Activated naive CD4-positive, alpha-beta T cell treated with anti-CD3 and anti-CD28 coated beads, Interleukin-2, amount 50 U/mL, for 72 hours (primary cell): Measurements from ENCODE around the gene VSX1. TPM values are rescaled to one million over a fixed set of nuclear protein-coding genes. Genes with fewer than 3 reads are reported as not detected.

Experiments used
- ATAC-seq, 2 donors: fragments of 150-1000 bp; cut with Tn5 transposase; 2 replicates each; pipeline ENCODE4 v1.10.0; 2021; ENCODE audit warnings: mild to moderate bottlenecking in 2 of 2, moderate library complexity in 2 of 2
- DNase-seq, 2 donors: peaks; one replicate each; pipeline ENCODE4 v3.0.0; 2021 to 2022; ENCODE audit warnings: low spot score in 2 of 2
- H3K27ac Mint-ChIP-seq, 2 donors: one replicate each; pipeline ENCODE4 v1.8.0; 2022; ENCODE audit warnings: mild to moderate bottlenecking in 2 of 2, mixed read lengths in 2 of 2
- H3K36me3 Mint-ChIP-seq, 2 donors: one replicate each; pipeline ENCODE4 v1.8.0; 2022; ENCODE audit warnings: mixed read lengths in 2 of 2
- H3K9me3 Mint-ChIP-seq, 2 donors: one replicate each; pipeline ENCODE4 v1.8.0; 2022; ENCODE audit warnings: mixed read lengths in 2 of 2
- total RNA-seq, 2 donors: library from RNA; stranded (reverse); gene quantifications; one replicate each; pipeline ENCODE4 v1.2.3, GENCODE V29; 2022

VSX1 gene
- total RNA-seq, 2 donors from 2014 or later, result not detected

GRCh38 chr20:25061103-25061799, 20.7 kb downstream of the VSX1 start:
- H3K27ac Mint-ChIP-seq, result peak overlapping the region in 1 of 2 donors; percentile 81
- ATAC-seq (no peak), DNase-seq (no peak)
- no peaks in the 10 kb centered on the region for H3K36me3 Mint-ChIP-seq
- no peaks in the 10 kb centered on the region for H3K9me3 Mint-ChIP-seq

DNA sequence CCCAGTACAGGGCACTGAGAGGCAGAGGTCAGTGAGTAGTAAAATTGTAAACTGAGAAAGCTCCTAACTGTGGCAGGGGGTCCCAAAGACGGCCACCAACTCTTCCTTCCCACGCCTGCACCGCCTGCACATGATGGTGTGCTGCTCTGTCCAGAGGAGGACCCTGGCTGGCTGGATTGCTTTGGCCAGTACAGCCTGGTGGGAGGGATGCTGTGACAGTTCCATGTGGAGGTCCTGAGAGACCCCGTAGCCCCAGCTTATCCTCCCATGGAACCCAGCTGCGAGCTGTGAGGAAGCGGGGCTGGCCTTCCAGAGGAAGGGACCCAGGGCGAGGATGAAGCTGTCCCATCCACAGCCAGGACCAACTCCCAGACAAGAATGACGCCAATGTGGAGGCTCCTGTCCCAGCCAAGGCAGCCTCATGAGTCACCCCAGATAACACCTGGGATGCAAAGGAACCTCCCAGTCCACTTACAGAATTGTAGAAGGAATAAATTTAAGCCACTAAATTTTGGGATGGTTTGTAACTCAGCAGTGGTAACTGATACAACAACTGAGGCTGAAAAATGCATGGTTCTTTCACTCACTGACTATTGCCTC, 22.0 kb downstream of the VSX1 start:
- no peak for DNase-seq
- H3K9me3 Mint-ChIP-seq, result no peaks in the 10 kb centered on the region
- no peak overlapping the region for H3K27ac Mint-ChIP-seq
- no peak for ATAC-seq
- no peaks in the 10 kb centered on the region for H3K36me3 Mint-ChIP-seq

GRCh38 chr20:25058847-25059810, 22.8 kb downstream of the VSX1 start:
- H3K9me3 Mint-ChIP-seq, result no peaks in the 10 kb centered on the region
- DNase-seq (no peak), ATAC-seq (no peak)
- H3K36me3 Mint-ChIP-seq, result no peaks in the 10 kb centered on the region
- H3K27ac Mint-ChIP-seq, result peak overlapping the region in 1 of 2 donors; percentile 55

DNA sequence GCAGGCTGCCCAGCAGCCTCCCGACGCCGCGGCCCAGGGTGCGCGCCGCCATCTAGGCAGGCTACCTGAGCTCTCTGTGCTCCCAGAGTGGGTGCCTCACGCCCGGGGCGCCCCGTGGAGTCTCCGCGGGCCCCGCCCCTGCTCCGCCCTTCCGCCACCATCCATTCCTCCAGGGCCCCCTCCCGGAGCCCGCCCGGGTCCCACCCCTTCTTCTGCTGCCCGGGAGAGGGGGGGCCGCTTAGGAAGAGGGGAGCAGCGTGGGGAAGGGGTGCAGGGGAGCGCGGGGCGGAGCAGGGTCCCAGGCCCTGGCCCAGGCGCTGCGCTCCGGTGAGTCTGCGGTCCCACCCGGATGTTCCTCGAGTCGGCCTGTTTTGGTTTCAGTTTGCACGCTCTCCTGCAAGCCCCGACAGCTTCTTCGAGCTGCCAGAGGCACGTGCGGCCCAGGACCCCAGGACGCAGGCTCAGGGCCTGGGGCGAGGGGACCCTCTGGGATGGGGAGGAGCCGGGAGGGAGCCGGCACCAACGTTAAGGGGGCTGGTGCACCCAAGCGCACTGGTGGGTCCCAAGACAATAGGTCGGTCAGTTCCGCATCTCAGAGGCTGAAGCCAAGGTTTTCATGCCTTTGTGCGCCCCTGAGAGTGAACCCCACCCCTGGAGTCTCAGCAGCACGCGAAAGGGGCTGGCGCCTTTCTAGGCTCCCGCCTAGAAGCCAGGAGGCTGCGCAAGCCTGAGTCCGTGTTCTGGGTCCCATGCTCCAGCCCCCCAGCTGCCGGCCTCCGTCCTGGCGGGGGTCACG, 23.7 kb downstream of the VSX1 start, which contains the start of gene ACSS1:
ACSS1 (minus strand) TSS at position 89 of the 796 bp plus-strand sequence; CDS start at position 52, 37 bp downstream.
- H3K36me3 Mint-ChIP-seq, result no peaks in the 10 kb centered on the region
- H3K27ac Mint-ChIP-seq, result peak within 1 kb of the TSS; percentile 60 to 77
- peak; percentile 50 to 72 for ATAC-seq
- no peaks in the 10 kb centered on the region for H3K9me3 Mint-ChIP-seq
- DNase-seq, result peak; percentile 56 to 70

DNA sequence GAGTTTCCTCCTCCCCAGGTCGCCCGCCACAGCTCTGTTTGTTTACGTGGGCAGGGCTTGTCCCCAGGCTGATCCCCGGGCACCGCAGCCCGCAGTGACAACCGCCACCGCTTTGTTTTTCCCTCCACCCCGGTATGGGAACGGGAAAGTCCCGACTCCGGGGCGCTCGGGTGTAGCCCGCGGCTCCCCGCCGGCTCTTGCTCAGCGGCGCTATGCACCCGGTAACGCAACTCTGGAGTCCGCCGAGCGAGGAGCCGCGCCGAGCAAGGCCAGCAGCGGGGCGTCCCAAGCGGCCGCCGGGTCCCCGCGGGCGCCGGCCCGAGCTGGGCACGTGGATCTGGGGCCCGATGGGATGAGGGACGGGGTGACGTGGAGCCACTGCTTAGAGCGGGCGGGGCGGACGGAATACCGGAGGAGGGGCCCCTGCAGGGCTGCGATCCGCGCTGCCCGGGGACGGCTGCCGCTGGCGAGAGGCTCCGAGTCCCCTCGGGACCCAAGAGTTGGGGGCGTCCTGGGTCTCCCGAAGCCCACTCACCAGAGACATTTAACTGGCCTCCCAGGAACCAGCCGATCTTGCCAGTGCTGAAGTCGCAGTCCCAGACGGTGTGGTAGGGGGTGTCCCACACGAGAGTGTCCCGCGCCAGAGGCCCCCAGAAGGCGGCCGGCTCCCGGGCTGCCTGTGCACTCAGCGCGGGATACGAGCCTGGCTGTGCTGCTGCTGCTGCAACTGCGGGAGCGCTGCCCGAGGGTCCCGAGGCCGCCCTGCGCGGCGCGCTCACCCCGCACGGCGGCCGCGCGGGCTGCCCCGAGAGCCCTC, 24.5 kb downstream of the VSX1 start:
- Mint-ChIP-seq H3K9me3 (no peaks in the 10 kb centered on the region), H3K36me3 (no peaks in the 10 kb centered on the region), H3K27ac (peak overlapping the region; percentile 60 to 77)
- DNase-seq (peak; percentile 64 to 90), ATAC-seq (peak; percentile 65 to 76)

- Mint-ChIP-seq H3K36me3 (no peaks in the 10 kb centered on the region), H3K9me3 (no peaks in the 10 kb centered on the region), H3K27ac (peak overlapping the region; percentile 77 to 85)
- DNase-seq (no peak), ATAC-seq (no peak)
These were observed 25.2 kb downstream of the VSX1 start for GRCh38 chr20:25056690-25057233.

GRCh38 chr20:25055711-25056495, 26.0 kb downstream of the VSX1 start:
- no peaks in the 10 kb centered on the region for H3K36me3 Mint-ChIP-seq
- ATAC-seq, result no peak
- no peak for DNase-seq
- peak overlapping the region in 1 of 2 donors; percentile 77 for H3K27ac Mint-ChIP-seq
- H3K9me3 Mint-ChIP-seq, result no peaks in the 10 kb centered on the region

DNA sequence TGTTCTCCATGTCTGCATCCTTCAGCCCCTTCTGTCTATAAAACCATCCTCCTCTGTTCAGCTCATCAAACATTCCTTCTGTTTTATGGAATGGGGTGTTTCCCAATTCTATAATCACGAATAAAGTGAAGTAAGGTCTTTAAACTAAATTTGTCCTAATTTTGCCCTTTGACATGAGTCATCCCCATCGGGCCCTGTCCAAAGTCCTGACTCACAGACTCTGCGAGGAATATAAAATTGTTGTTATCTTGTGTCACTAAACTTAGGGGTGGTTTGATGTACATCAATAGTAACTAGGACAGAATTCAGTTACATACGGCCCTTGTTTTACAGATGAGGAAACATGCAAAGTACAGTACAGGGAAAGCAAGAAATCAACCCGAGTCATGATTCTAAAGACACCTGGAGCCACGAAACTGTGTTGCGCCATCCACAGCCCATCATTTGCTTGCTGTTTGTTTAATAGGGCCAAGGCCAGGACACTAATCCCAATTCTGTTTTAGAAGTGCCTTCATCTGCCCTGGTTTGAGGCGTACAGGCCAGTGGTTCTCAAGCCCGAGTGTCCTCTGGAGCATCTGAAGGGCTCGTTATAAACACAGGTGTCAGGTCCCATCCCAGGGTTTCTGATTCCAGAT, 26.8 kb downstream of the VSX1 start:
- no peaks in the 10 kb centered on the region for H3K36me3 Mint-ChIP-seq

GRCh38 chr20:25054096-25054820, 27.7 kb downstream of the VSX1 start:
- Mint-ChIP-seq H3K9me3 (no peaks in the 10 kb centered on the region), H3K36me3 (no peaks in the 10 kb centered on the region), H3K27ac (no peak overlapping the region)
- no peak for ATAC-seq
- no peak for DNase-seq

More for the DNA sequence above, 26.8 kb downstream of the VSX1 start:
- Mint-ChIP-seq H3K9me3 (no peaks in the 10 kb centered on the region), H3K27ac (no peak overlapping the region)
- ATAC-seq (no peak), DNase-seq (no peak)

- DNase-seq (no peak), ATAC-seq (no peak)
- H3K9me3 Mint-ChIP-seq, result no peaks in the 10 kb centered on the region
- H3K36me3 Mint-ChIP-seq, result no peaks in the 10 kb centered on the region
- no peak overlapping the region for H3K27ac Mint-ChIP-seq
These were observed 28.5 kb downstream of the VSX1 start for GRCh38 chr20:25053255-25054031.

GRCh38 chr20:25052255-25053194, 29.4 kb downstream of the VSX1 start:
- H3K36me3 Mint-ChIP-seq, result no peaks in the 10 kb centered on the region
- H3K27ac Mint-ChIP-seq, result no peak overlapping the region
- no peaks in the 10 kb centered on the region for H3K9me3 Mint-ChIP-seq
- ATAC-seq (no peak), DNase-seq (no peak)
